ENCODE measurements around the gene HDLBP.

Gene HDLBP, protein sequence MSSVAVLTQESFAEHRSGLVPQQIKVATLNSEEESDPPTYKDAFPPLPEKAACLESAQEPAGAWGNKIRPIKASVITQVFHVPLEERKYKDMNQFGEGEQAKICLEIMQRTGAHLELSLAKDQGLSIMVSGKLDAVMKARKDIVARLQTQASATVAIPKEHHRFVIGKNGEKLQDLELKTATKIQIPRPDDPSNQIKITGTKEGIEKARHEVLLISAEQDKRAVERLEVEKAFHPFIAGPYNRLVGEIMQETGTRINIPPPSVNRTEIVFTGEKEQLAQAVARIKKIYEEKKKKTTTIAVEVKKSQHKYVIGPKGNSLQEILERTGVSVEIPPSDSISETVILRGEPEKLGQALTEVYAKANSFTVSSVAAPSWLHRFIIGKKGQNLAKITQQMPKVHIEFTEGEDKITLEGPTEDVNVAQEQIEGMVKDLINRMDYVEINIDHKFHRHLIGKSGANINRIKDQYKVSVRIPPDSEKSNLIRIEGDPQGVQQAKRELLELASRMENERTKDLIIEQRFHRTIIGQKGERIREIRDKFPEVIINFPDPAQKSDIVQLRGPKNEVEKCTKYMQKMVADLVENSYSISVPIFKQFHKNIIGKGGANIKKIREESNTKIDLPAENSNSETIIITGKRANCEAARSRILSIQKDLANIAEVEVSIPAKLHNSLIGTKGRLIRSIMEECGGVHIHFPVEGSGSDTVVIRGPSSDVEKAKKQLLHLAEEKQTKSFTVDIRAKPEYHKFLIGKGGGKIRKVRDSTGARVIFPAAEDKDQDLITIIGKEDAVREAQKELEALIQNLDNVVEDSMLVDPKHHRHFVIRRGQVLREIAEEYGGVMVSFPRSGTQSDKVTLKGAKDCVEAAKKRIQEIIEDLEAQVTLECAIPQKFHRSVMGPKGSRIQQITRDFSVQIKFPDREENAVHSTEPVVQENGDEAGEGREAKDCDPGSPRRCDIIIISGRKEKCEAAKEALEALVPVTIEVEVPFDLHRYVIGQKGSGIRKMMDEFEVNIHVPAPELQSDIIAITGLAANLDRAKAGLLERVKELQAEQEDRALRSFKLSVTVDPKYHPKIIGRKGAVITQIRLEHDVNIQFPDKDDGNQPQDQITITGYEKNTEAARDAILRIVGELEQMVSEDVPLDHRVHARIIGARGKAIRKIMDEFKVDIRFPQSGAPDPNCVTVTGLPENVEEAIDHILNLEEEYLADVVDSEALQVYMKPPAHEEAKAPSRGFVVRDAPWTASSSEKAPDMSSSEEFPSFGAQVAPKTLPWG (N-terminal part only)
- total RNA-seq: 393 to 411 reads per million in 2 experiments

DNA sequence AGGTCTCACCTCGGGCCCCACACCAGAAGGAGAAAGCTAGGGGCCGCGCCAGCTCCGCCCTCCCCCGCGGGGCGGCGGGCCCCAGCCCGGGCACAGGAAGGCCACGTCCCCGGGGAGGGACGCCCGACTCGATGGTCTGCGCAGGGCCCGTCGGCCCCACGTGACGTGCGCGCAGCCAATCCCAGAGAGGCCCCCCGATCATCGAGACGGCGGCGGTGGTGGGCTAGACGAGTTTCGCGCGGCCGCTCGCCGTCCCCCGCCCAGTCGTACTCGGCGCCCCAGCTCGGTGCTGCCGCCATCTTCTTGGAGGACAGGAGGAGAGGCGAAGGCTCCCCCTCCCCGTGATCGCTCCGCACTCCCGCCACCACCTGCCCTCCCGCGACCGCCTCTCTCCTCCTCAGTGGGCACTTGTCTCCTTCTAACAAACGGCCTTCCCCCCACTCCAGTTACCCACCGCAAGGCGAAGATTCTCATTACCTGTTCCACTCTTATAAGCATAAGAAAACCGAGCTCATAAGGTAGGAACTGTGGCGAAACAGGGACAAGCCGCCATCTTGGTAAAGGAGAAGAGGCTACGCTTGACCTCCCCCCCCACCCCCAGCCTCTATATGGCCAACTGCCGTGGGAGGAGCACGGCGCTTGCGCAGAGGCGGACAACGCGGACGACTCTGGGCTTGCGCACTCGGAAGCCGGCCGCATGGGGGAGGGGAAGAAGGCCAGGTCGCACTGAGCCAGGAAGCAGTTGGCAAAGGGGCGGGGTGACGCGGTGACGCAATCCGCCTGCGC, at the start of gene HDLBP:
Gene HDLBP, minus strand, starts transcription at position 580 of the 786 bp plus-strand sequence. CDS start 48,803 bp downstream, outside the sequence.
- peak; percentile 100 for DNase-seq (ENCODE audit: low read depth)

DNA sequence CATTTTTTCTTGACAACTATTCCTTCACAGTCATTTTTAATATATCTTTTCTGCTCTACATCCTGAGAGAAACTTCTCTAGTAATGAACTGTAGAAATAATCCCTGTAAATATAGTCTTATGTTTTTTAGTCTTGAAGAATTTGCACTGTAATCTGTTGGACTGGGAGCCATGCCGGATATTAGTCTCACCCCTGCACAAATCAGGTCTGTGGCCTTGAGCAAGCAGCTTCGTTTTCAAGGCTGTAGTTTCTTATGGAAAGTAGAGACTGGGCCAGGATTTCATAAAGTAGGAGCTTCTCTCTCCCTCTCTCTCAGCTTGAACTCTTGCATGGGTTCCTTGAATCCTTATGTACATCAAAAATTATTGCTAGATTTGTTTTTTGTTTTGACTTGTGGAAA, 49.3 kb upstream of the HDLBP start:
- DNase-seq (ENCODE audit: low read depth): no peak

DNA sequence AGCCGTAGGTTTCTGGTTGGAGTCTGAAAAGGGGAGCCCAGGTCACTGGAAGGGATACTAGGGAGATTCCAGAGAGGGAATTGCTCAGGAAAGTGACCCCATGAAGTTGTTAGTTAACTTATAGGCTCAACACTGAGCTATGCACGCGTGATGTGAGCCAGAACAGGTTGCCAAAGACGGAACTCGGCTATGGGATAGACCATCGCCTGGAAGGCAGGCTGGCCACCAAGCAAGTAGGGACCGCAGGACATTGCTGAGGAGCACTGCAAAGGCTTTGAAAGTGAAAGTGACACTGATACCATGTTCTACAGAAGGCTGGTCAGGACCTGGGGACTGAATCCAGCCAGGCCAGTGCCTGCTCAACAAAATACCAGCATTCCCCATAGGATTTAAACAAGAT, 48.0 kb upstream of the HDLBP start:
- no peak for DNase-seq (ENCODE audit: low read depth)

- DNase-seq (ENCODE audit: low read depth): no peak
Measured at GRCh38 chr2:241359481-241360045, 44.1 kb upstream of the HDLBP start.

- DNase-seq (ENCODE audit: low read depth): no peak
Measured at GRCh38 chr2:241358470-241358869, 43.0 kb upstream of the HDLBP start.

DNA sequence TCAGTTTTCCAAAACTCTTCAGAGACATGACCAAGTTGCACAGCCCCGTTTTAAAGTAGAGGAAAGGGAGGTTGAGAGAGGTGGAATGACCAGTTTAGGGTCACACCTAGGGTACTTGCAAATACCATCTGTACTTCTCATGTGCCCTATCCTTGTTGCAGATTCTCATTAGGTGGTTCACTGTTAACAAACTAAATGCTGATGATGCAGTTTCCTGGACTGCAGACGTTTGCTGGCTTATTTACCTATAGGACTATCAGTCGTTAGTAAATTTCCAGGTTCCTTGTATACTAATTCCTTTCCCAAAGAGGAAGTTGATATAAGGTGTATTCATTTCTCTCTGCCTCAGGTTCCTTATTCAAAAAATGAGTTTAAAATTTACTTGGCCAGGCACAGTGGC, 42.1 kb upstream of the HDLBP start:
- DNase-seq (ENCODE audit: low read depth): no peak

DNA sequence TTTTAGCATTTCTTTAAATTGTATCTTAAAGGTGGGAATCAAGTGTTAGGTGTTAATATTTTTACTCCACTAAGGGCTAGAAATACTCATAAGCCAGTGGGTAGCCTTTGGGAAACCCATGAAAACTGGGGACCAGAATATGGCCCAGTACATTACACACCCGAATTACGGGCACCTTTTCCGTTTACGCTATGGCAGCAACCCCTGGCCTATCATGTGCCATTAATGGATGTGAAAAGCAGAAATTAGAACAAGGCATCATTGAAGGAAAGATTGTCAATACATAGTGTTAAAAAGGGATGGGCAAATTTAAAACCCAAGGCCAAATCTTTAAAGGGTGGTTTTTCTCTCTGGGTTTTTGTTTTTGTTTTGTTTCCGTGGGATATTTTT, 41.4 kb upstream of the HDLBP start:
- no peak for DNase-seq (ENCODE audit: low read depth)

DNA sequence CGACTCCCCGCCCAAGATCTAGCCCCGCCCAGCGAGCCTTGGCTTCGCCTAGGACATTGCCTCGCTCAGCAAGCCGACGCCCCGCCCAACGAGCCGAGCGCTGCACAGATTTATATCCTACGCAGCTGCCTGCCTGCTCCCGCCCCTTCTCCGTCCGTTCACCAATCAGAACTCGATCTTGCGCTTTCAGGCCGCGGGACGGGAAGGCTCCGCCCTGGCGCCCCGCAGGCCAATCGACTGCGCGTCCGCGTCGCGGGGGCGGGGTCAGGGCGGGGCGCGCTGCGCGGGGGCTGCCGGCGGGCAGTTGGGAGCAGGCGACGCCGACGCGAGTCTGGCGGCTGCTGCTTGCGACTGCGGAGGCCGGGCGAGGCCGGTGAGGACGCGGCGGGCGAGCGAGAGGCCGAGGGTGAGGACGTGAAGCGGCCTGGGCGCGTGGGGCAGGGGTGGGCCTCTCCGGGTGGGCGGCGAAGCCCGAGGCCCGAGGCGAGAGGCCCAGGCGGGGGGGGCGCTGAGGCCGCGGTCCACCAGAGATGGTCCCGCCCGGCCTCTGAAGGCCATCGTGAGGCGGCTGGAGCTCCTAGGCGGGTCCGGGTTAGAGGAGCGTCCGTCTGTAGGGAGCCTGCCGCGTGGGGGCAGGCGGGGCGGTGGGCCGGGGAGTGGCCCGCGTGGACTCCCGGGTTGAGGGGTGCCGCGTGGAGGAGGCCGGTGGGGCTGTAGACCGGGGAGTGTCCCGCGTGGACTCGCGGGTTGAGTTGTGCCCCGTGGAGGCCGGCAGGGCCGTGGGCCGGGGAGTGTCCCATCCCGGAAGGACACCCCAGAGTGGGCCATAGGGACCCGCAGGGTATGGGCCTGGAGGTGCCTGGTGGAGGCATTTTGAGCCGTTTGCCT, 40.8 kb upstream of the HDLBP start, which contains the start of gene FARP2:
Gene FARP2, plus strand, starts transcription at position 303 of the 888 bp plus-strand sequence. CDS start 16,823 bp downstream, outside the sequence.
- peak; percentile 96 for DNase-seq (ENCODE audit: low read depth)

DNA sequence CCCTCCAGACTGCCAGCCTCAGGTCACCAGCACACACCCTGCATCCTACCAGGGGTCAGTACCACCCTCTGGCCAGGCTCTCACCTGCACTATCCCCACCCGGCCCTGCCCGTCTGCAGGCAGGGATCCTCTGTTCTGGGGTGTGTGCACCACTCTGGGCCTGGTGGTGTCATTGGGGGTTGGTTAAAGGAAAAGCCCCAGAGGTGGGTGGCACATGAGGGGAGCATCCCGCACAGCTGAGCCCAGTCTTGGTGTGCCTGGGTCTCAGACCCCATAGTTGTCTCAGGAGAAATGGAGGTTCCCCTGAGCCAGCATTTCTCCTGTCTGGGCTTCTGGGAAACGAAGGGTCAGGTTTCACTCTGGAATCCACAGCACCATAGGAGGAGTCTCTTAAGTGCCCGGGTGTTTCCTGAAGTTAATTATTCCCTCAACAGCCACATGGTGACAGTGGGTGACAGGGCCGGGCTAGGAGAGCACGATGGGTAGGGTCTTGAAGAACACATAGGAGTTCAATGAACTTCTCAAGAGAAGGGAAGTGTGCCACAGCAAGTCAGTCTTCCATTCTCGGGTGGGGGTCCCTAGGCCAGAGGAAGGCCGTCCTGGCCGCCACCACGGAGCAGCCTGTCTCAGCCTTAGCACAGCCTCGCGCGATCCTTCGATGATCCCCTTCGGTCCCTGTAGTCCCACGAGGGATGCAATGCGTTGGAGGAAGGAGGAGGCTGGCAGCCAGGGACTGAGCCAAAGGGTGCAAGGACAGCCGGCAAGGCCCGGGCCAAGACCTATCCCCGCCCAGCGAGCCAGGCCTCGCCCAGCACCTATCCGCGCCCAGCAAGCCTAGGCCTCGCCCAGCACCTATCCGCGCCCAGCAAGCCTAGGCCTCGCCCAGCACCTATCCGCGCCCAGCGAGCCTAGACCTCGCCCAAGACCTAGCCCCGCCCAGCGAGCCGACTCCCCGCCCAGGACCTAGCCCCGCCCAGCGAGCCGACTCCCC, 39.5 kb upstream of the HDLBP start:
- peak; percentile 66 for DNase-seq (ENCODE audit: low read depth)

DNA sequence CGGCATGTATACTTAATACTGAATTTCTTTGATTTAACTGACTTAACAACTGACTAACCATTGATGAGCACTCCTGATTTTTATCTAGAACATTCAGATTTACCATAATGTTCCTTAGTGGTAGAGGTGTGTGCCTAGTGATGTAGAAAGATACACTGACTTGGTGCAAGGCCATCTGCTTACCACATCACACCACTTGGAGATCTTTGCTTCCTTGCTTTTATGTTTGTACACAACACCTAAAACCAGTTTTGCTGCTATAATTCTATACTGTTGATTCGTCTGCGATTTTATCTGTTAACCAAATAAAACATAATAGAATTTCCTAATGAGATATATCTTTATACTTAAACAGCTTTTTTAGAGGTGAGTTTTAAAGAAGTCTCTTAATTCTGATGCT, 36.8 kb upstream of the HDLBP start:
- no peak for DNase-seq (ENCODE audit: low read depth)

DNA sequence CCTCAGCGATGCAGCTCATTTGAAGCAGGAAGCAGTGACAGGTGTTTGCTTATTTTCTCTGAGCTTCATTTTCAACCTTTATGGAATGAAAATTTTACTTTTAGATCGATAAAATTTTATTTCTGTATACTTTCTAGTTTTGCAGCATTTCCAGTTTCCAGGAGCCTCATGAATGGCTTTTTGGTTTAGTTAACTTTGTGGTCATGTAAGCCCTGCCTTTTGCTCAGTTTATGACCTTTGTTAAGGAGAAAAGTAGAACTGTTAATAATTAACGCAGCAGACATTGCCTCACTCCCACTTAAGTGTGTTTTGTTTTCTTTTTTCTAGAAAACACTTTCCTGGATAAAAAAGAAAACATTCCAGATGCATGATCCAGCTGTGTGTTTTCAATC, 36.2 kb upstream of the HDLBP start:
- DNase-seq (ENCODE audit: low read depth): no peak

DNA sequence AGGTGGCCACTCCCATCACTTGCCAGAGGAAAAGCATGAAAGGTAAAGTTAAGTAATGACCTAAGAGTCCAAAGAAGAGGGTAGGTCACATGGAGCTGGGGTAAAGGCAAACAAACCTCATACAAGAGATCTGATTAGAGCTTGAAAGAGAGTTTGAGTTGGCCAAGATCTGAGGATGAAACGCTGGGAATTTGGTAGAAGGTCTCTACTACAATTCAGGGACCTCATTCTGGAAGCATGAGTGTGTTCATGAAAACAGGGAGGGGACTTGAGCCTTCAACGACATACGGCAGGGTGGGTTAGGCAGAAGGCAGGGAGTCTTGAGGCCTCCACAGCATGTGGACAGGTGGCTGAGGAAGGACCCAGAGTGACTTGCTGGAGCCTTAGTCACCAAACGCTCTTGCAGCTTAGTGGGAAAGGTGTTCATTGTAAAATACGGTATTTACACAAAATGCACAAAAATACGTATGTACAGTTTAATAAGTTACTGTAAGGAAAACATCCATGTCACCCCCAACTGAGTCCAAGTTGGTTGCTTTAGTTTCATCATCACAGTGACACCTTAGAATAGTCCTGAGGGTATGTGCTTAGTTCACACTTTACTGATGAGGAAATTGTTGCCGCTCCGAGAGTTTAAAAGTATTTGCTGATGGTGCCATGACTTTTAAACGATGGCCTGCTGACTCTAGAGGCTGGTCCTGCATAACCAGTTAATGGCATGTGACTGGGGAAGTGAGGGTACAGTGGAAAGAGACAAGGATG, 35.6 kb upstream of the HDLBP start:
- no peak for DNase-seq (ENCODE audit: low read depth)

DNA sequence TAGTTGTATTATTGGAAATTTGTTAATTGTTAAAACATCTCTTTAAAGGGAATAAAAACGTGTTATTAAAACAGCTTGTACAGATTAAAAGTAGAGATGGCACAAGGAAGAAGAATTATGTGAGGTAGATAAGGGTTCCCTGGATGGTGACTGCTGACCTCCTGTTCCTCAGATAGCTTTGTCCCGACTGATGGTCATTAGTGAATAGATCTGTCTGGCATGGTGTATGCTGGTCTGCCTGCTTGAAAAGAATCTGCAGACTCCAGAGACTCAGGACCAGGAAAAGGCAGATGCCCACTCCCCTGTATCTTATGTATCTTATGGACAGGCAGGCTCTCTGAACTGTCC, 35.0 kb upstream of the HDLBP start:
- no peak for DNase-seq (ENCODE audit: low read depth)

DNA sequence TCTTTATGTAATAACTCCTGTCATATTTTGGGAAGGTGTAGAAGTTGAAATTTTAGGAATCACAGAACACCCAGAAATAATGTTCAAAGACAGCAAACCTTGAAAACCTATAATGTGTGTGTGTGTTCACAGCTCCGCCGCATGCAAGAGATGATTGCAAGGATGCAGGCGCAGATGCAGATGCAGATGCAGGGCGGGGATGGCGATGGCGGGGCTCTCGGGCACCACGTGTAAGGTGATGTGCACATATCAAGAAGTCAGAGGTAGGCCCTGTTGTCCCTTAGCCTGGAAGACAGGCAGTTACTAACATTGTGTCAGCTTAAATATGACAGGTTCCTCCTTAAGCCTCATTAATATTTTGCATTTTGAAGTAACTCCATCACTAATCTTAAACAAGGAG, 34.5 kb upstream of the HDLBP start:
- DNase-seq (ENCODE audit: low read depth): no peak

GRCh38 chr2:241344925-241345651, 29.6 kb upstream of the HDLBP start:
- no peak for DNase-seq (ENCODE audit: low read depth)

DNA sequence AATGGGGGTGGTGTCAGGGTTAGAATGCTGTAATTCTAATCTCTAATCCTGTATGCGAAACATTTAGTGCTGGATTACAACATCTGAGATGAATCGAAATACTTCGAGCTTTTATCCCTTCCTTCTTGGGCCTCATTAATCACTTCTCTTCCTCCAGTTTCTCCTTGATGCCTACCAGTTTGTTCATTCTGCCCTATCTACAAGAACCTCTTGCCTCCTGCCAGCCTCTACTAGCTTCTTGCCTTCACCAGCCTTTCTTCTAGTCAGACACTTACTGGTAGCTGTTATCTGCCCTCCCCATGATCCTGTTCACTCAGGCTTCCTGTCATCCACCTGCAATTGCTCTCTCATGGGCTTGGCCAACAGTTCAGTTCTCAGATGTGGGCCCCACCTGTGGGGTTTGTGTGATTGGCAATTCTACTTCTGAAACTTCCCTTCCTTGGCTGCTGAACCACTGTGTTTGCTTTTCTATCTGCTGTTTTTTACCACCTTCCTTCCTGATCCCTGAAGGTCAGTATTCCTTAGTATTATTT, 25.2 kb upstream of the HDLBP start:
- DNase-seq (ENCODE audit: low read depth): no peak
